ENCODE data around the gene HOXA6. TPM values are rescaled to one million over a fixed set of nuclear protein-coding genes. Genes with fewer than 3 reads are reported as not detected.
A peak's percentile ranks its signal among the peaks of the same experiment; 100 is the strongest.

HOXA6 gene
- total RNA-seq, 4 donors from 2014 or later: 0.26 to 1.3 TPM; not detected in 2

GRCh38 chr7:27133409-27134231, 14.0 kb downstream of the HOXA6 start:
- DNase-seq: no peak
- intact Hi-C loops (cut with DNase I): no loop called here
- WGBS, 2 donors: 72 to 77% methylated on average over 18 of the region's 18 CpGs
- H3K9me3 ChIP-seq: no peaks in the 10 kb centered on the region
- TF ChIP-seq CTCF (IDR thresholded peaks at IDR 0.05): no peak
- TF ChIP-seq POLR2A (IDR thresholded peaks at IDR 0.05): no peak
- peaks cover 0 to 9% (median 0%) of the 10 kb centered on the region in 4 donors for H3K27me3 ChIP-seq
- no peak overlapping the region for H3K4me3 ChIP-seq
- H3K4me1 ChIP-seq: peaks cover 14 to 69% (median 20%) of the 10 kb centered on the region in 3 donors
- no peaks in the 10 kb centered on the region for H3K36me3 ChIP-seq
- H3K27ac ChIP-seq: peak overlapping the region in 3 of 4 donors; percentile 16 to 63 (median 56)

GRCh38 chr7:27132978-27133377, 14.6 kb downstream of the HOXA6 start:
- H3K9me3 ChIP-seq: no peaks in the 10 kb centered on the region
- DNase-seq: no peak
- intact Hi-C loops (cut with DNase I): no loop called here
- peaks cover 0 to 9% (median 0%) of the 10 kb centered on the region in 4 donors for H3K27me3 ChIP-seq
- peaks cover 14 to 75% (median 27%) of the 10 kb centered on the region in 3 donors for H3K4me1 ChIP-seq
- no peak overlapping the region for H3K27ac ChIP-seq
- no peak for TF ChIP-seq POLR2A (IDR thresholded peaks at IDR 0.05)
- no peak for TF ChIP-seq CTCF (IDR thresholded peaks at IDR 0.05)
- no peaks in the 10 kb centered on the region for H3K36me3 ChIP-seq
- WGBS, 2 donors: 77 to 81% methylated on average over 6 of the region's 6 CpGs
- no peak overlapping the region for H3K4me3 ChIP-seq

GRCh38 chr7:27132214-27132613, 15.4 kb downstream of the HOXA6 start:
- DNase-seq: no peak
- Histone ChIP-seq H3K36me3 (no peaks in the 10 kb centered on the region), H3K27me3 (peaks cover 0 to 7% (median 0%) of the 10 kb centered on the region in 4 donors), H3K4me1 (peaks cover 14 to 81% (median 34%) of the 10 kb centered on the region in 3 donors), H3K27ac (no peak overlapping the region), H3K4me3 (no peak overlapping the region), H3K9me3 (no peaks in the 10 kb centered on the region)
- intact Hi-C loops (cut with DNase I): no loop called here
- TF ChIP-seq CTCF (IDR thresholded peaks at IDR 0.05) (no peak), POLR2A (IDR thresholded peaks at IDR 0.05) (no peak)
- 48 to 52% methylated on average over 2 of the region's 2 CpGs for WGBS, 2 donors

GRCh38 chr7:27131390-27131819, 16.2 kb downstream of the HOXA6 start:
- Histone ChIP-seq H3K4me3 (peak overlapping the region; percentile 68 to 97 (median 82)), H3K36me3 (no peaks in the 10 kb centered on the region), H3K27ac (peak overlapping the region; percentile 96 to 99 (median 96)), H3K9me3 (no peaks in the 10 kb centered on the region), H3K27me3 (no peaks in the 10 kb centered on the region), H3K4me1 (peaks cover 12 to 81% (median 40%) of the 10 kb centered on the region in 3 donors)
- no peak for TF ChIP-seq CTCF (IDR thresholded peaks at IDR 0.05)
- no peak for TF ChIP-seq POLR2A (IDR thresholded peaks at IDR 0.05)
- intact Hi-C loops (cut with DNase I): no loop called here
- DNase-seq: no peak
- WGBS, 2 donors: 46 to 48% methylated on average over 12 of the region's 12 CpGs

Data from esophagus squamous epithelium (tissue), 5 donors.